Motor neuron (in vitro differentiated cells): ENCODE measurements around the gene PHKB. TPM values are rescaled to one million over a fixed set of nuclear protein-coding genes. Genes with fewer than 3 reads are reported as not detected.

Experiments
- ATAC-seq, 8 experiments: fragments of 200-7000 bp; cut with Tn5 transposase; replicated peaks in 6 of 8; 2 replicates each; pipeline ENCODE4 v1.8.0; 2021; ENCODE audit warnings: mild to moderate bottlenecking in 8 of 8, moderate library complexity in 8 of 8
- H3K27ac ChIP-seq, 2 donors: fragments of 250-450 bp; sonication (Bioruptor Pico); 2 replicates each; pipeline ENCODE4 v1.9.0; 2021; ENCODE audit warnings: antibody characterized with exemption in 2 of 2, mild to moderate bottlenecking in 2 of 2, moderate library complexity in 1 of 2
- H3K4me1 ChIP-seq, 2 donors: fragments of 250-450 bp; sonication (Bioruptor Pico); replicated peaks in 1 of 2; 2 replicates each; pipeline ENCODE4 v1.6.1; 2021; ENCODE audit warnings: antibody characterized with exemption in 2 of 2, mild to moderate bottlenecking in 2 of 2, moderate library complexity in 1 of 2
- H3K4me3 ChIP-seq, 5 donors: fragments of 250-450 bp; sonication (Bioruptor Pico); 2 replicates each; pipeline ENCODE4 v1.9.0; 2021; ENCODE audit warnings: antibody characterized with exemption in 5 of 5, mild to moderate bottlenecking in 5 of 5, moderate library complexity in 4 of 5
- WGBS, 10 experiments: fragments of 450-650 bp; shearing (Covaris generic); methylation state at CpG; one replicate each; pipeline ENCODE4 v1.0.0; 2022; 5-methylcytosine and 5-hydroxymethylcytosine counted together
- in situ Hi-C, 9 experiments: fragments of 400-800 bp; cut with MboI; loops; one replicate each; pipeline ENCODE4 v1.15.0; 2021; ENCODE audit warnings: low sequenced_read_pairs in 9 of 9, low pct_unique_long_range_greater_than_20kb in 2 of 9; ENCODE audit not compliant: unreplicated experiment in 9 of 9
- total RNA-seq, 8 experiments: library from RNA; unstranded; fragments of 300-600 nt; gene quantifications; 2 replicates each; pipeline versions ENCODE4 v1.2.3 to v1.2.4, GENCODE V29; 2022

The PHKB gene
- total RNA-seq, 8 experiments from 2014 or later, result 47.8 to 76.8 (median 63.4) TPM

DNA sequence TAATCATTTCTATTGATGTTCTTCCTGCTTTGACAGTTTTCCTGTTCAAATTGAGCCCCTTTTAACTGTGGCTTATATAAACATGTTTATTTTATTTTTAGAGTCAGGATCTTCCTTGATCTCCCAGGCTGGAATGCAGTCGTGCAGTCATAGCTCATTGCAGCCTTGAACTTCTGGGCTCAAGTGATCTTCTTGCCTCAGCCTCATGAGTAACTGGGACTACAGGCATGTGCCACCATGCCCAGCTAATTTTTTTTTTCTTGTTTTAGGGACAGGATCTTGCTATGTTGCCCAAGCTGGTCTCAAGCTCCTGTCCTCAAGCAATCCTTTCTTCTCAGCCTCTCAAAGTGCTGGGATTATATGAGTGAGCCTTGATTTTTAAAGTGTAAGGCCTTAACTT, 14.7 kb downstream of the PHKB start:
- ATAC-seq, result no peak
- H3K27ac ChIP-seq, result no peak overlapping the region
- in situ Hi-C loops, result no loop called here
- H3K4me3 ChIP-seq, result no peak overlapping the region
- H3K4me1 ChIP-seq, result peaks cover 6 to 10% of the 10 kb centered on the region in 2 donors
- 43 to 100% (median 67%) methylated on average over 1 of the region's 1 CpG; no CpG with 5 or more reads in 3 of the 10 experiments for WGBS, 10 experiments

GRCh38 chr16:47476654-47477345, 15.7 kb downstream of the PHKB start:
- H3K4me3 ChIP-seq, result no peak overlapping the region
- H3K27ac ChIP-seq, result no peak overlapping the region
- in situ Hi-C loops, result no loop called here
- peaks cover 6 to 10% of the 10 kb centered on the region in 2 donors for H3K4me1 ChIP-seq
- ATAC-seq, result peak in 5 of 8 experiments; percentile 11 to 98 (median 91)

DNA sequence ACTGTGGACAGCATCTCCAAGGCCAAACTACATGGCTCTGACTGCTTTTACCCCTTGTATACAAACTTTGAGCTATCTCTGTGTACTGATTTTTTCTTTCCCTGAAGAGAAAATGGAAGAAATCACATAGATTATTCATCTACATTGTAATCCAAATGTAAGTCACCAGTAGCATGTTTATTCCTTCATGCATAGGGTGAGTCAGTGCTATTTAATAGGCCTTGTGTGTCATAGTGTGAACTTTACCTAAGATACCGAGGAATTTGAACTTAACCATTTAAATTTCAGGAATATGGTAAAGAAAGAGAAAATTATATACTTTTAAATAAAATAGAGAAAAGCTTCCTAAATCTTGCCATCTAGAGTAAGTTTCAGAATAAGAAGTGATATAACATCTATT, 16.5 kb downstream of the PHKB start:
- no peak overlapping the region for H3K4me3 ChIP-seq
- ATAC-seq, result peak in 5 of 8 experiments; percentile 23 to 54 (median 39)
- 0 to 100% (median 54%) methylated on average over 1 of the region's 1 CpG; no CpG with 5 or more reads in 2 of the 10 experiments for WGBS, 10 experiments
- H3K4me1 ChIP-seq, result peaks cover 6 to 10% of the 10 kb centered on the region in 2 donors
- in situ Hi-C loops, result no loop called here
- no peak overlapping the region for H3K27ac ChIP-seq

DNA sequence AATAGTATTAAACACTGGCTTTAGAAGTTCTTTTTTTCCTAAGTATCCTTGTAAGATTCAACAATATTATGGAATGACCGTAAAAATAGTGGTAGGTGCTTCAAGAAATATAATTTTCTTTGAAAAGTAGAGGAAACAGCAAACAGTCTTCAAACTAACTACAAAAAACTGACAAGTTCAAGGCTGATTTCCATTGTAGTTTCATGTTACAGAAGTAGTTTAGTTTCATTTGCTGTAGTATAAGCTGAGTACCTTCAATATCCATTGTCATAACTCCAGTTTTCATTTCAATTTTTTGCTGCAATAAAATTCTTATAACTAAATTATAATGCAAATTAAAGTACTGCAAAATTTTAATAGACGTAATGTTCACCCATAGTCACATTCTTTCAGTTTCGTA, 19.3 kb downstream of the PHKB start:
- 80 to 100% (median 96%) methylated on average over 1 to 3 of the region's 3 CpGs for WGBS, 10 experiments
- in situ Hi-C loops, result no loop called here
- ATAC-seq, result no peak

DNA sequence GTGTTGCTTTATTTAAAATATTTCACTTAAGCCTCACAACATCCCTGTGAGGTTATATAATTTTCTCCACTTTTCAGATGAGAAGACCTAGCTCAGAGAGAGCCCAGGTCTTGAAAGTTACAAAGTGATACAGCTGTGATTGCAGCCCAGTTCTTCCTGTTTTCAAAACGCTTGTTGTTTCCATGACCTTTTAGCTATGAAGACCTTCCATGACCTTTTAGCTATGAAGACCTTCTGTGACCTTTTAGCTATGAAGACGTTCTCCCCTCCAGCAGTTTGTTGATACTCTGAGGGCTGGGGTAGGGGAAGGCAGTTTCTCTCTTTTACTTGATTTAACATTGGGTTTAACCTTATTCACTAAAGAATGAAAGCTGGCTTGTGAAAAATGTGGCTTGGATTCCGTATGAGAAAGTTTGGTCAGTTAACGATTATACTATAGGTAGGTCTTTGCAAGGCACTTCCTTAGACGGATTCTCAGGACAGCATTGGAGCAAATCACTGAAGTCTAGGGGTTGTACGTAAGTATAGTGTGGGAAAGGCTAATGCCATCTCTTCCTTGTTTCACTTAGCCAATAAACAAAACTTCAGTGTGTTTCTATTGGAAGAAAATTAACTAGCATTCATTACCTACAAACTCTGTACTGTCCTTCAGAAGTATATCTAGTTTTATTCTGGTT, 20.7 kb downstream of the PHKB start:
- H3K4me1 ChIP-seq, result peaks cover 3 to 7% of the 10 kb centered on the region in 2 donors
- H3K4me3 ChIP-seq, result no peak overlapping the region
- H3K27ac ChIP-seq, result no peak overlapping the region
- WGBS, 10 experiments, result 81 to 100% (median 89%) methylated on average over 2 to 6 of the region's 6 CpGs; no CpG with 5 or more reads in 2 of the 10 experiments
- in situ Hi-C loops, result no loop called here
- no peak for ATAC-seq

More for the DNA sequence above, 19.3 kb downstream of the PHKB start:
- H3K4me1 ChIP-seq, result peaks cover 6 to 10% of the 10 kb centered on the region in 2 donors
- no peak overlapping the region for H3K27ac ChIP-seq
- no peak overlapping the region for H3K4me3 ChIP-seq

DNA sequence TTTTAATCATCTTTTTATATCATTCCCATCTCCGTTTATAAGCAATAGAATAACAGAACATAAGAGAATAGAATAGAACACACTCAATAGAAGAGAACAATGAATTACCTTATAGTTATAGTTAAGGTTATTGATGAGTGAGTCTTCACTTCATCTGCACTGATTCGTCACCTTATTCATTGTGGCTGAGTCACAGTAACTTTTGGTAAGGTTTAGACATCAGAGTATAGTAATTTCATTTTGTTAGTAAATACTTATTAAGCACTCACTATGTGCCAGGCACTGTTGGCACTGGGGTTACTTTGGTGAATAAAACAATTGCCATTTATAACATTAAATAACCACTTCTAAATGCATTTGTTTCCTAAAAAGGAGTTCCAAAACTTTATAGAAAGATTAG, 22.5 kb downstream of the PHKB start:
- in situ Hi-C loops, result no loop called here
- no peaks in the 10 kb centered on the region for H3K4me1 ChIP-seq
- 67 to 100% (median 92%) methylated on average over 1 to 2 of the region's 2 CpGs; no CpG with 5 or more reads in 1 of the 10 experiments for WGBS, 10 experiments
- ATAC-seq, result no peak
- H3K4me3 ChIP-seq, result no peak overlapping the region
- H3K27ac ChIP-seq, result no peak overlapping the region

- in situ Hi-C loops, result no loop called here
- Histone ChIP-seq H3K27ac (no peak overlapping the region), H3K4me3 (no peak overlapping the region), H3K4me1 (peaks cover 0 to 3% of the 10 kb centered on the region in 2 donors)
- ATAC-seq, result no peak
Observed at GRCh38 chr16:47486856-47487255, 25.7 kb downstream of the PHKB start.

DNA sequence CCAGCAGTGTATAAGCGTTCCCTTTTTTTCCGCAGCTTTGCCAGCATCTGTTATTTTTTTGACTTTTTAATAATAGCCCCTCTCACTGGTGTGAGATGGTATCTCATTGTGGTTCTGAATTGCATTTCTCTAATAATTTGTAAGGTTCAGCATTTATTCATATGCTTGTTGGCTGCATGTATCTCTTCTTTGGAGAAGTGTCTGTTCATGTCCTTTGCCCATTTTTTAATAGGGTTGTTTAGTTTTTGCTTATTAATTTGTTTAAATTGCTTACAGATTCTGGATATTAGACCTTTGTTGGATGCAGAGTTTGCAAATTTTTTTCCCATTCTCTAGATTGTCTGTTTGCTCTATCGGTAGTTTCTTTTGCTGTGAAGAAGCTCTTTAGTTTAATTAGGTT, 26.9 kb downstream of the PHKB start:
- H3K4me1 ChIP-seq, result peaks cover 0 to 10% of the 10 kb centered on the region in 2 donors
- H3K27ac ChIP-seq, result no peak overlapping the region
- in situ Hi-C loops, result no loop called here
- ATAC-seq, result no peak
- H3K4me3 ChIP-seq, result no peak overlapping the region
- 62 to 100% (median 99%) methylated on average over 1 to 3 of the region's 3 CpGs for WGBS, 10 experiments

DNA sequence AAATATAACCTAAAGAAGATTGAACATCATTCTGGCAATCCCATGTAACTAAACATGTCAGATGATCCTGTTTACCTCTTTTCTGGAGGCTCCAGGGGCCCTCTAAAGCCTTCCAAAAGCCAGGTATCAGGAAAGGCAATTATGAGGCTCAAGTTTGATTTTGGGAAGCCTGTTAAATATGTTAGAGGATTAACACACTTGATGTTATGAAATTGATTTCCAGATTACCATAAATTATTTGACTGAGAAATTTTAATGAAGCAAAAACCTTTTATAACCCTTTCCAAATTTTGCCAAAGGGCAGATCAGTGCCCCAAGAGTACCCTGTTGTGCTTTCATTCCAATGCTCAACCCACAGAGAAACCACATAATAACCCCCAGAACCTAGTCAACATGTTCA, 29.3 kb downstream of the PHKB start:
- Histone ChIP-seq H3K27ac (no peak overlapping the region), H3K4me1 (peaks cover 0 to 10% of the 10 kb centered on the region in 2 donors), H3K4me3 (no peak overlapping the region)
- ATAC-seq, result no peak
- in situ Hi-C loops, result no loop called here

- 0 to 64% (median 32%) methylated on average over 1 of the region's 1 CpG; no CpG with 5 or more reads in 2 of the 10 experiments for WGBS, 10 experiments
- Histone ChIP-seq H3K4me1 (peaks cover 0 to 10% of the 10 kb centered on the region in 2 donors), H3K4me3 (no peak overlapping the region), H3K27ac (peak overlapping the region in 1 of 2 donors; percentile 44)
- ATAC-seq, result peak in 2 of 8 experiments; percentile 18 to 38
- in situ Hi-C loops, result no loop called here
Observed at GRCh38 chr16:47492036-47492427, 30.9 kb downstream of the PHKB start.

GRCh38 chr16:47492428-47493377, 31.6 kb downstream of the PHKB start:
- Histone ChIP-seq H3K4me1 (peaks cover 0 to 10% of the 10 kb centered on the region in 2 donors), H3K4me3 (no peak overlapping the region), H3K27ac (peak overlapping the region in 1 of 2 donors; percentile 44)
- ATAC-seq, result peak in 4 of 8 experiments; percentile 56 to 64 (median 59)
- in situ Hi-C loops, result no loop called here
- 70 to 100% (median 89%) methylated on average over 1 to 9 of the region's 10 CpGs; no CpG with 5 or more reads in 1 of the 10 experiments for WGBS, 10 experiments

DNA sequence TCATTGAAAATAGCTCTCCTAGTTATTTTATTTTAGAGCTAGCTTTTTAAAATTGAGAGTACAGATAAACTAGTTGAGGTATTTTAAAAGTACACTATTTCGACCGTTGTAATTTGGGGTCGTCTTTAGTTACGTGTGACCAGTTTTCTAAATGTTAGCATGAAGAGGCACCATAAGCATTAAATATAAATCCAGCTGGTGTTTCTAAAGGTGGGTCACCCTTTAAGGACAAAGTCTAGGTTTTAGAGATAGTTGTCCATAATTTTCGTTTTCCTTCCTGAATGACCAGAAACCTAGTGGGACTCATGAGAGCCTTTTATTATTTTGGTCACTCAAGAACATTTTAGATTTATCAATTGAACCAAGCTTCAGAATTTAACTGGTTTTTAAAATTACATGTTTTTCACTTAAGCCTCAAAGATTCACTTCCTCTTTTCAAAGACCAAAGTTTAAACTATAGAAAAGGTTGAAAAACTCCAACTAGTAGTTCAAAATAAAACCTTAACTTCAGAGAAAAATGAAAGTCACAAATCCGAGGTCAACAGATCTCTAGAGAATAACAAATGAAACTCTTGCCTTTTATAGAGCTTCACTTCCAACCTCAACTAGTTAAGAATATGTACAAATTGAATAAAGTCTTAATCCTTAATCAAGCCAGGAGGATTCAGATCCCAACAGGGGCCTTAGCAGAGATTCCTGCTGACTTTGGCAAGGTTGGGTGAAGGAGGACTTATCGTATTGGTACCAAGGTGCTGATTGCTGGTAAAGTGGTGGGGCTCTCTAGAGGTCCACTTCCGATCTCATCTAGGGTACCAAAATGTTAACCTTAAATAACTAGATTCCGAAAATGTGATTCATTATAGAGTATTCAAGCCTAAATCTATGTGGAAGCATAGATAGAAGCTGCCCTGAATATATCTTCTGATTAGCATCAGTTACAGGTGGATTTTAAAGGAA, 32.5 kb downstream of the PHKB start:
- WGBS, 10 experiments, result 89 to 96% (median 94%) methylated on average over 2 to 8 of the region's 9 CpGs; no CpG with 5 or more reads in 1 of the 10 experiments
- Histone ChIP-seq H3K4me1 (peaks cover 0 to 10% of the 10 kb centered on the region in 2 donors), H3K4me3 (no peak overlapping the region), H3K27ac (no peak overlapping the region)
- in situ Hi-C loops, result no loop called here
- ATAC-seq, result no peak
